Measurements from ENCODE around the gene PADI1. TPM values are rescaled to one million over a fixed set of nuclear protein-coding genes. Genes with fewer than 3 reads are reported as not detected.

PADI1 gene
- total RNA-seq, 1 donor = 0.43 TPM

GRCh38 chr1:17192394-17193221 is 12.3 kb upstream of the PADI1 start:
- H3K4me3 ChIP-seq (ENCODE audit: low read depth, low read length) = no peak overlapping the region
- peak; percentile 84 for DNase-seq (ENCODE audit: low read depth)
- no peak for TF ChIP-seq CTCF (IDR thresholded peaks at IDR 0.05; ENCODE audit: insufficient read depth, low read depth, low read length)

GRCh38 chr1:17193222-17194132 is 11.5 kb upstream of the PADI1 start:
- DNase-seq (ENCODE audit: low read depth) = no peak
- no peak for TF ChIP-seq CTCF (IDR thresholded peaks at IDR 0.05; ENCODE audit: insufficient read depth, low read depth, low read length)
- H3K4me3 ChIP-seq (ENCODE audit: low read depth, low read length) = no peak overlapping the region

- no peak for DNase-seq (ENCODE audit: low read depth)
- no peak for TF ChIP-seq CTCF (IDR thresholded peaks at IDR 0.05; ENCODE audit: insufficient read depth, low read depth, low read length)
- H3K4me3 ChIP-seq (ENCODE audit: low read depth, low read length) = no peak overlapping the region
Observed at GRCh38 chr1:17194133-17194475, 10.8 kb upstream of the PADI1 start.

- TF ChIP-seq CTCF (IDR thresholded peaks at IDR 0.05; ENCODE audit: insufficient read depth, low read depth, low read length) = no peak
- DNase-seq (ENCODE audit: low read depth) = no peak
Observed at GRCh38 chr1:17194615-17195528, 10.1 kb upstream of the PADI1 start.

GRCh38 chr1:17195731-17196130 is 9.2 kb upstream of the PADI1 start:
- DNase-seq (ENCODE audit: low read depth) = no peak
- H3K4me3 ChIP-seq (ENCODE audit: low read depth, low read length) = no peak overlapping the region
- TF ChIP-seq CTCF (IDR thresholded peaks at IDR 0.05; ENCODE audit: insufficient read depth, low read depth, low read length) = no peak

More at GRCh38 chr1:17194615-17195528, 10.1 kb upstream of the PADI1 start:
- H3K4me3 ChIP-seq (ENCODE audit: low read depth, low read length) = no peak overlapping the region

- H3K4me3 ChIP-seq (ENCODE audit: low read depth, low read length) = no peak overlapping the region
- no peak for DNase-seq (ENCODE audit: low read depth)
- TF ChIP-seq CTCF (IDR thresholded peaks at IDR 0.05; ENCODE audit: insufficient read depth, low read depth, low read length) = no peak
Observed at GRCh38 chr1:17196496-17197185, 8.3 kb upstream of the PADI1 start.
